SU-DHL-6 (cell line): ENCODE measurements around the gene MC1R.

Source experiments
- H2AFZ ChIP-seq: fragments of 200-600 bp; sonication (generic); 2 replicates; pipeline ENCODE4 v1.6.1; 2014; ENCODE audit warnings: low read depth, mild to moderate bottlenecking, moderate library complexity, mixed read lengths, antibody characterized with exemption, low read length; ENCODE audit not compliant: severe bottlenecking
- H3F3A ChIP-seq: fragments of 200-600 bp; shearing (Covaris generic); 2 replicates; pipeline ENCODE4 v1.6.0; 2016; ENCODE audit warnings: antibody characterized with exemption, mild to moderate bottlenecking; ENCODE audit not compliant: insufficient read depth
- H3K27ac ChIP-seq: fragments of 200-600 bp; sonication (generic); 2 replicates; pipeline ENCODE4 v1.5.1; 2016; ENCODE audit warnings: low read depth, mild to moderate bottlenecking, low read length, moderate library complexity, mixed read lengths
- H3K27me3 ChIP-seq: fragments of 200-600 bp; sonication (generic), shearing (Covaris generic); 2 replicates; pipeline ENCODE4 v1.6.0; 2014; ENCODE audit warnings: mild to moderate bottlenecking, low read length
- H3K36me3 ChIP-seq: fragments of 200-600 bp; sonication (generic); 2 replicates; pipeline ENCODE4 v1.6.1; 2014; ENCODE audit warnings: mild to moderate bottlenecking, low read length, mixed read lengths
- H3K4me2 ChIP-seq: fragments of 300-600, 200-600 bp; shearing (Covaris generic), sonication (generic); 2 replicates; pipeline ENCODE4 v1.6.0; 2014; ENCODE audit warnings: low read length, low read depth, mild to moderate bottlenecking; ENCODE audit not compliant: poor library complexity, severe bottlenecking
- H3K4me3 ChIP-seq: fragments of 200-600 bp; sonication (generic); 2 replicates; pipeline ENCODE4 v1.5.1; 2014; ENCODE audit warnings: antibody characterized with exemption, low read length, mild to moderate bottlenecking, mixed read lengths; ENCODE audit not compliant: insufficient read depth, poor library complexity, severe bottlenecking
- H3K79me2 ChIP-seq: fragments of 200-600 bp; sonication (generic); 2 replicates; pipeline ENCODE4 v1.6.1; 2014; ENCODE audit warnings: mild to moderate bottlenecking, low read length, moderate library complexity; ENCODE audit not compliant: insufficient read depth
- H3K9ac ChIP-seq: fragments of 200-600 bp; sonication (generic); 2 replicates; pipeline ENCODE4 v1.7.0; 2014; ENCODE audit warnings: mild to moderate bottlenecking, low read length
- H3K9me2 ChIP-seq: fragments of 200-600 bp; sonication (generic); replicated peaks from 2 replicates; pipeline ENCODE4 v1.6.1; 2014; ENCODE audit warnings: low read length; ENCODE audit not compliant: insufficient read depth
- H3K9me3 ChIP-seq: fragments of 200-600 bp; sonication (generic); 2 replicates; pipeline ENCODE4 v1.6.1; 2014; ENCODE audit warnings: low read length, mixed read lengths; ENCODE audit not compliant: insufficient read depth
- H4K20me1 ChIP-seq: fragments of 200-600 bp; sonication (generic); 2 replicates; pipeline ENCODE4 v1.6.1; 2014; ENCODE audit warnings: low read depth, mild to moderate bottlenecking, antibody characterized with exemption, low read length, moderate library complexity, mixed read lengths
- CTCF ChIP-seq: fragments of 200-600 bp; sonication (generic); IDR thresholded peaks from one replicate; pipeline ENCODE4 v1.5.1; 2017; ENCODE audit warnings: antibody characterized with exemption, mild to moderate bottlenecking, low read length, moderate library complexity; ENCODE audit not compliant: insufficient read depth, poor library complexity, severe bottlenecking
- EZH2phosphoT487 ChIP-seq: fragments of 200-600 bp; sonication (generic), shearing (Covaris generic); conservative IDR thresholded peaks from 2 replicates; pipeline ENCODE4 v1.6.1; 2018; ENCODE audit warnings: mild to moderate bottlenecking, antibody characterized with exemption, low read length, moderate library complexity, mixed read lengths

MC1R gene

GRCh38 chr16:89918453-89919347, at the start of gene MC1R:
Gene MC1R, plus strand, starts transcription at chr16:89918862. Its CDS starts 397 bp downstream, at chr16:89919259.
- Histone ChIP-seq H3K79me2 (no peaks in the 10 kb centered on the region), H3F3A (peaks cover 5% of the 10 kb centered on the region; the same call in 1 of the 2 replicates), H3K36me3 (no peaks in the 10 kb centered on the region), H3K4me3 (peak within 1 kb of the TSS; percentile 42), H3K27ac (peak within 1 kb of the TSS; percentile 82), H2AFZ (peak within 1 kb of the TSS; percentile 53), H4K20me1 (no peaks in the 10 kb centered on the region), H3K9me3 (no peaks in the 10 kb centered on the region), H3K4me2 (peak within 1 kb of the TSS; percentile 63), H3K9ac (peak within 1 kb of the TSS; percentile 55), H3K9me2 (no peaks in the 10 kb centered on the region), H3K27me3 (no peaks in the 10 kb centered on the region)
- peak; percentile 76 for TF ChIP-seq CTCF
- no peak for TF ChIP-seq EZH2phosphoT487

GRCh38 chr16:89869911-89870310, 48.8 kb upstream of the MC1R start:
- Histone ChIP-seq H3K4me2 (no peak overlapping the region), H3K9me2 (no peaks in the 10 kb centered on the region), H3K9ac (no peak overlapping the region), H3K4me3 (no peak overlapping the region), H3K27ac (no peak overlapping the region), H3K36me3 (peaks cover 3% of the 10 kb centered on the region), H4K20me1 (peaks cover 6% of the 10 kb centered on the region), H3K9me3 (no peaks in the 10 kb centered on the region; the same call in 1 of the 2 replicates), H3K27me3 (no peaks in the 10 kb centered on the region), H3K79me2 (peaks cover 8% of the 10 kb centered on the region), H3F3A (0 out of 2 replicates have a peak, but pooled peaks cover 9% of the 10 kb centered on the region), H2AFZ (no peak overlapping the region)
- TF ChIP-seq EZH2phosphoT487: no peak
- TF ChIP-seq CTCF: no peak

- Histone ChIP-seq H3K9me2 (no peaks in the 10 kb centered on the region), H3K4me3 (no peak overlapping the region), H3K36me3 (peaks cover 8% of the 10 kb centered on the region), H3K79me2 (peaks cover 13% of the 10 kb centered on the region), H3F3A (0 out of 2 replicates have a peak, but pooled peaks cover 9% of the 10 kb centered on the region), H3K27me3 (no peaks in the 10 kb centered on the region), H3K27ac (no peak overlapping the region), H3K4me2 (no peak overlapping the region), H3K9ac (no peak overlapping the region), H4K20me1 (peaks cover 6% of the 10 kb centered on the region), H3K9me3 (no peaks in the 10 kb centered on the region; the same call in 1 of the 2 replicates), H2AFZ (no peak overlapping the region)
- TF ChIP-seq CTCF (no peak), EZH2phosphoT487 (no peak)
Measured at GRCh38 chr16:89870440-89870839, 48.2 kb upstream of the MC1R start.
